ENCODE results near the gene GAS2L3. TPM values are rescaled to one million over a fixed set of nuclear protein-coding genes. Genes with fewer than 3 reads are reported as not detected.

GAS2L3 gene
- total and polyA plus RNA-seq, 9 of the 15 experiments (the other 6 are each of a cell fraction or from before 2014, with no cell fraction given) = 1.5 to 9.8 (median 3.5) TPM

- TF ChIP-seq ZNF609 (CRISPR knock-in tag; IDR thresholded peaks at IDR 0.05; ENCODE audit: borderline replicate concordance) (no peak), PCBP1 (IDR thresholded peaks at IDR 0.05; ENCODE audit: low read depth, low read length, poor library complexity, severe bottlenecking) (no peak), ZNF408 (CRISPR knock-in tag; IDR thresholded peaks at IDR 0.05; ENCODE audit: low read depth) (no peak), SREBF1 (IDR thresholded peaks at IDR 0.05; ENCODE audit: borderline replicate concordance, low read depth, low read length) (no peak)
Observed at GRCh38 chr12:100564905-100565467, 8.5 kb upstream of the GAS2L3 start (continued).

- no peak overlapping the region for H3K4me2 ChIP-seq (ENCODE audit: insufficient read depth, low read length)
- in situ Hi-C loops (cut with MboI) = no loop called here
- ChIA-PET CTCF (ENCODE audit: low intra/inter-chr PET ratio) (no interaction called here), POLR2A (no interaction called here)
- no TSS peak for BruUV-seq (replicated peaks)
- H3K27me3 ChIP-seq (ENCODE audit: control insufficient read depth in 2 of 2, insufficient read depth in 2 of 2, low read length in 2 of 2) = no peaks in the 10 kb centered on the region
- H3K9me3 ChIP-seq (replicated peaks; ENCODE audit: control insufficient read depth, insufficient read depth, low read depth, low read length) = no peaks in the 10 kb centered on the region
- intact Hi-C loops (cut with micrococcal nuclease) = no loop called here
- H2AFZ ChIP-seq (ENCODE audit: low read depth, low read length) = no peak overlapping the region
- 0% methylated on average over 3 of the region's 3 CpGs for WGBS (ENCODE audit: insufficient coverage, low coverage, missing lambda C conversion rate)
- DNase-seq (ENCODE audit: extremely low read depth in 1 of 4, low spot score in 3 of 4) (no peak), ATAC-seq (no peak), FAIRE-seq (no peak)
- H4K20me1 ChIP-seq (replicated peaks; ENCODE audit: control insufficient read depth, insufficient read depth, low read length) = no peaks in the 10 kb centered on the region
- H3K9me1 ChIP-seq (ENCODE audit: control insufficient read depth, insufficient read depth, low read length) = no peaks in the 10 kb centered on the region
- H3K79me2 ChIP-seq (ENCODE audit: control insufficient read depth, insufficient read depth, low read length) = no peaks in the 10 kb centered on the region
- no peak overlapping the region for H3K27ac ChIP-seq (ENCODE audit: extremely low read depth, low read depth, low read length)
- no peaks in the 10 kb centered on the region for H3K36me3 ChIP-seq (ENCODE audit: control insufficient read depth, insufficient read depth, low read length)
- H3K4me3 ChIP-seq = no peak overlapping the region
- no peaks in the 10 kb centered on the region for H3K4me1 ChIP-seq (replicated peaks in 1 of 2; ENCODE audit: control insufficient read depth in 2 of 2, insufficient read depth in 2 of 2, low read length in 2 of 2)
- no peak overlapping the region for H3K9ac ChIP-seq (ENCODE audit: insufficient read depth in 1 of 2, low read depth in 2 of 2, low read length in 2 of 2)
- TF ChIP-seq ZNF668 (CRISPR knock-in tag; IDR thresholded peaks at IDR 0.05) (no peak), ELK1 (CRISPR knock-in tag; IDR thresholded peaks at IDR 0.05) (no peak)
Observed at GRCh38 chr12:100565987-100566545, 7.4 kb upstream of the GAS2L3 start.
